A549 (cell line): ENCODE results near the gene RPS6KB2. TPM values are rescaled to one million over a fixed set of nuclear protein-coding genes. Genes with fewer than 3 reads are reported as not detected.

Experiments
- ATAC-seq, 2 experiments: fragments of 200-7000 bp in 1 of 2; fragments of >200 bp in 1 of 2; cut with Nextera tagmentation in 1 of 2; cut with Tn5 transposase in 1 of 2; 3 replicates each; pipeline versions ENCODE4 v1.8.0 to v1.9.1; 2018 to 2020; ENCODE audit warnings: mild to moderate bottlenecking in 1 of 2, moderate library complexity in 1 of 2
- CTCF ChIA-PET: fragments of 300-600 bp; sonication (Branson Sonifier 250); formaldehyde crosslinking; extraction: SDS; loops from one replicate; lab custom pipeline; 2021; ENCODE audit warnings: antibody characterized with exemption, inconsistent platforms; lab: Yijun Ruan, JAX
- POLR2A ChIA-PET: fragments of 350-600 bp; formaldehyde crosslinking; extraction: SDS; loops from one replicate; lab custom pipeline; 2021; ENCODE audit warnings: antibody characterized with exemption, inconsistent platforms; lab: Yijun Ruan, JAX
- DNase-seq, 2 experiments: peaks; one replicate each; pipeline versions ENCODE4 v3.0.0 to v3.0.0-alpha.2; 2011 to 2016; ENCODE audit warnings: low read depth in 1 of 2, low spot score in 1 of 2
- FAIRE-seq: peaks from 2 replicates; lab custom pipeline; 2011; peaks lifted over from hg19 to GRCh38; lab: Jason Lieb, UNC
- H3K27ac ChIP-seq, 2 experiments: fragments of >200 bp; sonication (Bioruptor Twin); formaldehyde crosslinking; 3 replicates each; pipeline ENCODE4 v1.5.1; 2016 to 2017
- H3K4me1 ChIP-seq: fragments of >200 bp; sonication (Bioruptor Twin); formaldehyde crosslinking; 3 replicates; pipeline ENCODE4 v1.6.1; 2016
- H3K4me2 ChIP-seq: fragments of >200 bp; sonication (Bioruptor Twin); formaldehyde crosslinking; 3 replicates; pipeline ENCODE4 v1.6.1; 2016
- H3K4me3 ChIP-seq: fragments of >200 bp; sonication (Bioruptor Twin); formaldehyde crosslinking; 3 replicates; pipeline ENCODE4 v1.5.1; 2016
- H3K9me3 ChIP-seq: fragments of >200 bp; sonication (Bioruptor Twin); formaldehyde crosslinking; 3 replicates; pipeline ENCODE4 v1.6.1; 2016
- BHLHE40 ChIP-seq: IDR thresholded peaks from 2 replicates; pipeline ENCODE4 v1.6.1; 2012; ENCODE audit warnings: low read depth, low read length, inconsistent platforms
- CEBPB ChIP-seq, 2 experiments: fragments of >200 bp in 1 of 2; sonication (Bioruptor Twin) in 1 of 2; formaldehyde crosslinking in 1 of 2; IDR thresholded peaks; 2 replicates each; pipeline ENCODE4 v1.6.1; 2012 to 2016
- CTCF ChIP-seq: fragments of >200 bp; sonication (Bioruptor Twin); formaldehyde crosslinking; IDR thresholded peaks from 3 replicates; pipeline ENCODE4 v1.5.1; 2016
- E2F6 ChIP-seq: IDR thresholded peaks from 2 replicates; pipeline ENCODE4 v1.6.1; 2012; ENCODE audit warnings: low read depth, borderline replicate concordance
- EHF ChIP-seq: fragments of 250-450 bp; sonication (Bioruptor Pico); IDR thresholded peaks from 2 replicates; pipeline ENCODE4 v1.5.0; 2020; ENCODE audit warnings: mild to moderate bottlenecking
- EHMT2 ChIP-seq: fragments of 200-600 bp; sonication (generic); IDR thresholded peaks from 2 replicates; pipeline ENCODE4 v1.6.1; 2016; ENCODE audit warnings: antibody characterized with exemption, low read depth, mild to moderate bottlenecking, moderate library complexity
- EP300 ChIP-seq, 2 experiments: fragments of >200 bp; sonication (Bioruptor Twin); formaldehyde crosslinking; IDR thresholded peaks; 2 replicates in 1 of 2; 3 replicates in 1 of 2; pipeline ENCODE4 v1.6.1; 2016 to 2017
- FOSL2 ChIP-seq, 2 experiments: fragments of 450-650 bp in 1 of 2; fragments of >200 bp in 1 of 2; sonication (Bioruptor Twin) in 1 of 2; formaldehyde crosslinking; IDR thresholded peaks; 2 replicates each; pipeline versions ENCODE4 v1.5.0 to v1.6.1; 2016 to 2020; ENCODE audit warnings: mild to moderate bottlenecking in 1 of 2, moderate library complexity in 1 of 2
- HES2 ChIP-seq: fragments of >200 bp; sonication (Bioruptor Twin); formaldehyde crosslinking; IDR thresholded peaks from 2 replicates; pipeline ENCODE4 v1.6.1; 2016
- HEYL ChIP-seq: fragments of 250-450 bp; sonication (Bioruptor Pico); IDR thresholded peaks from 2 replicates; pipeline ENCODE4 v1.8.0; 2021; ENCODE audit warnings: mild to moderate bottlenecking, moderate library complexity
- HMGXB4 ChIP-seq: fragments of 250-450 bp; sonication (Bioruptor Pico); IDR thresholded peaks from 2 replicates; pipeline ENCODE4 v1.5.0; 2021; ENCODE audit warnings: mild to moderate bottlenecking, moderate library complexity, borderline replicate concordance
- HOXB13 ChIP-seq: fragments of 250-450 bp; sonication (Bioruptor Pico); IDR thresholded peaks from 2 replicates; pipeline ENCODE4 v1.5.0; 2020; ENCODE audit warnings: low read depth, mild to moderate bottlenecking, moderate library complexity
- HOXB5 ChIP-seq: fragments of 250-450 bp; sonication (Bioruptor Pico); IDR thresholded peaks from 2 replicates; pipeline ENCODE4 v1.5.0; 2020; ENCODE audit warnings: mild to moderate bottlenecking, moderate library complexity
- JUNB ChIP-seq: fragments of >200 bp; sonication (Bioruptor Twin); formaldehyde crosslinking; IDR thresholded peaks from 2 replicates; pipeline ENCODE4 v1.6.1; 2016
- KDM1A ChIP-seq: fragments of 200-600 bp; sonication (generic); IDR thresholded peaks from 2 replicates; pipeline ENCODE4 v1.6.1; 2016; ENCODE audit warnings: low read depth, mild to moderate bottlenecking
- MAFK ChIP-seq: fragments of 450-650 bp; IDR thresholded peaks from 2 replicates; pipeline ENCODE4 v1.6.1; 2014; ENCODE audit not compliant: partially characterized antibody
- MAX ChIP-seq: IDR thresholded peaks from 2 replicates; pipeline ENCODE4 v1.6.1; 2012
- PHF8 ChIP-seq: fragments of 200-600 bp; sonication (generic); IDR thresholded peaks from 2 replicates; pipeline ENCODE4 v1.6.1; 2016; ENCODE audit warnings: low read depth, mild to moderate bottlenecking, antibody characterized with exemption, moderate library complexity, borderline replicate concordance
- POLR2A ChIP-seq: IDR thresholded peaks from 2 replicates; pipeline ENCODE4 v1.6.1; 2012; ENCODE audit warnings: mild to moderate bottlenecking, low read length
- RCOR1 ChIP-seq: fragments of 150-350 bp; IDR thresholded peaks from 2 replicates; pipeline ENCODE4 v1.6.1; 2014; ENCODE audit warnings: antibody characterized with exemption, low read length, low read depth
- TFCP2L1 ChIP-seq: fragments of 250-450 bp; sonication (Bioruptor Pico); IDR thresholded peaks from 2 replicates; pipeline ENCODE4 v1.5.0; 2021; ENCODE audit warnings: mild to moderate bottlenecking
- TP53 ChIP-seq: fragments of 250-450 bp; sonication (Bioruptor Pico); IDR thresholded peaks from 2 replicates; pipeline ENCODE4 v1.5.0; 2021; ENCODE audit warnings: mild to moderate bottlenecking, moderate library complexity
- USF2 ChIP-seq: fragments of 450-650 bp; IDR thresholded peaks from 2 replicates; pipeline ENCODE4 v1.6.1; 2014; ENCODE audit warnings: antibody characterized with exemption
- ZC3H11A ChIP-seq: fragments of 450-650 bp; IDR thresholded peaks from 2 replicates; pipeline ENCODE4 v1.6.1; 2014; ENCODE audit warnings: antibody characterized with exemption, mild to moderate bottlenecking
- ZFP36 ChIP-seq: fragments of 450-650 bp; IDR thresholded peaks from 2 replicates; pipeline ENCODE4 v1.6.1; 2014; ENCODE audit warnings: borderline replicate concordance; ENCODE audit not compliant: partially characterized antibody
- WGBS: methylation state at CpG from one replicate; pipeline ENCODE4 v1.1.6; 2017; ENCODE audit errors: missing lambda C conversion rate; 5-methylcytosine and 5-hydroxymethylcytosine counted together
- polyA plus RNA-seq, 4 experiments: library from polyadenylated mRNA; depleted of rRNA in 3 of 4; stranded (reverse); fragments of >200 nt; fragmentation: RNase III in 1 of 4; extraction: RNeasy Plus Mini Kit Qiagen cat#74134 plus additional on column Dnase treatment in 1 of 4; gene quantifications; 2 replicates in 3 of 4; 3 replicates in 1 of 4; pipeline ENCODE4 v1.2.3, GENCODE V29; 2011 to 2017
- TF ChIP-seq, protein P1 (sequence below): fragments of >200 bp; sonication (Bioruptor Twin); formaldehyde crosslinking; IDR thresholded peaks from 3 replicates; pipeline ENCODE4 v1.6.1; 2016

The RPS6KB2 gene
- polyA plus RNA-seq, 2 of the 4 experiments (the other 2 are of a cell fraction), result 40.9 to 47.9 TPM

DNA sequence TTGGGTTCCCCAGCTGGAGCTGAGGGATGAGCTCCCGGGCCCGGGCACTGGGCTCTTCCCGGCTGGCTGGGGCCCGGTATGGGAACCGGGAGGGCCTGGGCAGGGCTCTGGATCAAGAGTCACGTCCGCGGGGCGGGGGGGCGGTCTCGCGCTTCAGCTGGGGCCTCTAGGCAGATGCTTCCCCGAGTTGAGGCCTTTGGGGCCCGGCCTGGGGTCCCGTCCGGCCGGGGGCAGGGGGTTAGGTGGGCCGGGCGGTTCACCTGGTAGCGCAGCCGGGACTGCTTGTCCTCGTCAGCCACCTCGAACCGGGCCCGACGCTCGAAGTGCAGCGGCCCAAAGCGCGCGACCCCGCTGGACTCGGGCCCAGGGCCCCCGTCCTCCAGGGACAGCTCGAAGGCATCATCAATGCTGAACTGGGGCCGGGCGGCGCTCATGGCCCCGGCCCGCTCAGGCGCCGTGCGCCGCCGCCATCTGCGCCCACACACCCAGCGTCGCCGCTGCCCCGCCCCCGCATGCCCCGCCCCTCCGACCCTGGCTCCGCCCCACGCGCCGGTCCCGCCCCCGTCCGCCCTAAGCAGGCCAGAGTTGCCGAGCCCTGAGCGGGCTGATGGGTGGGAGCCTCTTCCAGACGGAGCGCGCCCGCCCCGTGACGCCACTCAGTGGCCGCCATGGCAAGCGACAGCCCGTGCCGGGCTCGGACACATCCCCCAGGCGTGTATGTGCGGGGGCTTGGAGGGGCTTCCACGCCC lies 40.6 kb downstream of the RPS6KB2 start, which contains the start of gene TMEM134 (continued):
- TF ChIP-seq USF2 (no peak), MAFK (no peak), BHLHE40 (no peak), HMGXB4 (CRISPR knock-in tag) (no peak), EP300 (IDR thresholded peaks at IDR 0.05) (no peak), MAX (peak; percentile 74), CTCF (peak; percentile 53), POLR2A (peak; percentile 73), HES2 (no peak), FOSL2 (IDR thresholded peaks at IDR 0.05) (no peak), FOSL2 (CRISPR knock-in tag; IDR thresholded peaks at IDR 0.05) (no peak), ZFP36 (no peak)

- H3K4me3 ChIP-seq, result peak overlapping the region; percentile 67
- peak overlapping the region; percentile 82 for H3K4me2 ChIP-seq
- H3K9me3 ChIP-seq, result no peaks in the 10 kb centered on the region
- peak overlapping the region; percentile 83 to 97 for H3K27ac ChIP-seq
- ChIA-PET CTCF (interaction anchor here (0.6 to 5.4 kb wide), 15 partner anchors 11 to 118 kb away, joined by 3 to 22 read pairs (median 4); partner anchors contain the start of gene PPP1CA), POLR2A (interaction anchor here (0.6 to 1.9 kb wide), 3 partner anchors 25 to 68 kb away, joined by 3 to 14 read pairs (median 5); partner anchors contain the start of gene PPP1CA)
- no peak for FAIRE-seq
- no peak for ATAC-seq
- no peak for TF ChIP-seq HOXB13
- TF ChIP-seq PHF8, result peak; percentile 59; the same call in 1 of the 2 replicates
- peaks cover 25% of the 10 kb centered on the region for H3K4me1 ChIP-seq
- no peak for DNase-seq
- 21% methylated on average over 9 of the region's 9 CpGs for WGBS
Measured at GRCh38 chr11:67469508-67469811, 41.2 kb downstream of the RPS6KB2 start.

DNA sequence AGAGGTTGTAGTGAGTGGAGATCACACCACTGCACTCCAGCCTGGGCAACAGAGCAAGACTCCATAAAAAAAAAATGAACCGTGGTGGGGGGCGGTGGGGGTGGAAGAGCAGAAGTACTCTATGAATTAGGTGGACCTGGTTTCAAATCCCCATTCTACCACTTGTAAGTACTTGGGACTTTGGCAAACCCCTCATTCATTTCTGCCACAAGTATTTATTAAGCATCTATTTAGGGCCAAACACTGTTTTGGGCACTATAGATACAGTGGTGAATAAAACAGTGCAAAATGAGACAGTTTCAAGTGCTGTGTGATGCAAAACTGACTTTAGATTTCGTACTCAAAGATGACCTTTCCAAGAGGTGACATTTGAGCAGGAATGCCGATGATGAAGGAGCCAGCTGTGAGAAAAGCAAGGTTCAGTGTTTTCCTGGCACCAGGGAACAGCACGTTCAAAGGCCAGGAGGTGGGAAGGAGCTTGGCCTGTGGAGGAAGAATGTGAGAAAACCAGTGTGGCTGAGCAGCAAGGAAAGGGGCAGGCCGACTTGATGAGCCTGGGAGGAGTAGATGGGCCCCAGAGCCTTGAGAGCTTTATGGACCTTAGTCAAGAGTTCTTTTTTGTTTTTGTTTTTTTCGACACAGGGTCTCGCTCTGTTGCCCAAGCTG lies 42.2 kb downstream of the RPS6KB2 start:
- ChIA-PET POLR2A (no interaction called here), CTCF (interaction anchor here (0.9 to 5.4 kb wide), 10 partner anchors 10 to 119 kb away, joined by 3 to 22 read pairs (median 6); partner anchors contain the start of gene PPP1CA)
- no peaks in the 10 kb centered on the region for H3K9me3 ChIP-seq
- H3K4me2 ChIP-seq, result no peak overlapping the region
- WGBS, result 81% methylated on average over 8 of the region's 8 CpGs
- FAIRE-seq (no peak), ATAC-seq (no peak), DNase-seq (no peak)
- H3K4me3 ChIP-seq, result no peak overlapping the region
- TF ChIP-seq, protein P1, sequence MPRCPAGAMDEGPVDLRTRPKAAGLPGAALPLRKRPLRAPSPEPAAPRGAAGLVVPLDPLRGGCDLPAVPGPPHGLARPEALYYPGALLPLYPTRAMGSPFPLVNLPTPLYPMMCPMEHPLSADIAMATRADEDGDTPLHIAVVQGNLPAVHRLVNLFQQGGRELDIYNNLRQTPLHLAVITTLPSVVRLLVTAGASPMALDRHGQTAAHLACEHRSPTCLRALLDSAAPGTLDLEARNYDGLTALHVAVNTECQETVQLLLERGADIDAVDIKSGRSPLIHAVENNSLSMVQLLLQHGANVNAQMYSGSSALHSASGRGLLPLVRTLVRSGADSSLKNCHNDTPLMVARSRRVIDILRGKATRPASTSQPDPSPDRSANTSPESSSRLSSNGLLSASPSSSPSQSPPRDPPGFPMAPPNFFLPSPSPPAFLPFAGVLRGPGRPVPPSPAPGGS, result no peak
- TF ChIP-seq EHF (no peak), TP53 (CRISPR knock-in tag) (no peak), MAFK (no peak), EHMT2 (no peak), ZC3H11A (no peak), E2F6 (no peak), ZFP36 (no peak), JUNB (no peak), KDM1A (no peak), RCOR1 (no peak), CEBPB (IDR thresholded peaks at IDR 0.05) (no peak), POLR2A (no peak), HOXB5 (CRISPR knock-in tag) (no peak), TFCP2L1 (CRISPR knock-in tag) (no peak), HEYL (no peak)
- peaks cover 22% of the 10 kb centered on the region for H3K4me1 ChIP-seq
- H3K27ac ChIP-seq, result no peak overlapping the region
